GM13977 (cell line): ENCODE measurements around the gene TGM1.

Source experiments
- DNase-seq: peaks from one replicate; pipeline ENCODE4 v3.0.0; 2012; ENCODE audit warnings: low spot score
- in situ Hi-C: fragments of 300-500 bp; cut with MboI; formaldehyde crosslinking; loops from one replicate; pipeline ENCODE4 v1.12.0; 2022; ENCODE audit warnings: low sequenced_read_pairs, low pct_unique_long_range_greater_than_20kb, mixed read lengths, inconsistent platforms; ENCODE audit not compliant: unreplicated experiment
- TF ChIP-seq, protein P1 (sequence below): IDR thresholded peaks from 2 replicates; pipeline ENCODE4 v1.5.1; 2012; ENCODE audit warnings: mild to moderate bottlenecking, control low read depth; ENCODE audit not compliant: insufficient read depth; ENCODE audit errors: extremely low read depth, missing control alignments

Gene TGM1

DNA sequence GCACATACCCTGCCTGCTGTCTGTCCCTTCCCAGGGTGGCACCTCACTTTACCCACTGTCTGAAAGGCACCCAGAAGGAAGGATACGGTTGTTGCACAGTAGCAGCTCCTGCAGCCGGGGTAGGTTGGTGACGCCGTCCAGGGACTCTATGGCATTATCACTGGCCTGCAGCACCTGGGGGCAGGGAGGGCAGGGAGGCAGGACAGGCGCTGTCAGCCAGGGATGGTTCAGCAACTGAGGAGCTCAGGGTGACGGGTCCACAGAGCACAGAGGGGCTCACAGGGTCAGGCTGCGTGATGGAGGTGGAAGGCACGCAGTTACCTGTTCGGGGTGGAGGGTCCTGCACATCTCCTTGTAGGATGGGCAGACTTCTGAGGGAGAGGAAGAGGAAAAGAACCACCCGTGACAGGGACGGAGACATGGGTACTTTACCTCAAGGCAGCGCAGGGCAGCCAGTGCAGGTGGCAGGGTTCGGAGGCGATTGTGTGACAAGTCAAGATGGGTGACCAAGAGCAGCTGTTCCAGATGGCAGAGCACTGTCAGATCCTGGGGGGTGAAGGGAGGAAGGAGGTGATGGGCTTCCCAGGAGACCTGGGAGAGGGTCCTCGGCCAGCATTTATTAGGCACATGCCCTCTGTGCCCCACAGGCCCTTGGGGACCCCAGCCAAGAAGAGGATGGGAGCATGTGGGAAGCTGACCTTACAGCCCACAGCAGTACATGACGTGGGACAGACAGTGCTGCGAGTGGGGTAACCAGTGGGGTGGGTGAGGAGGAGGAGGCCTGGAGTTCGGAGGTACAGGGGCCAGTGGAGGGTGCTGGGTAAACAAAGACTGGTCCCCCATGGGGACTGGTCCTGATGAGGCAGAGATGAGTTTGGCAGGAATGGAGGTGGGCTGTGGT lies 3.6 kb upstream of the TGM1 start:
- in situ Hi-C loops, result no loop called here
- TF ChIP-seq, protein P1, sequence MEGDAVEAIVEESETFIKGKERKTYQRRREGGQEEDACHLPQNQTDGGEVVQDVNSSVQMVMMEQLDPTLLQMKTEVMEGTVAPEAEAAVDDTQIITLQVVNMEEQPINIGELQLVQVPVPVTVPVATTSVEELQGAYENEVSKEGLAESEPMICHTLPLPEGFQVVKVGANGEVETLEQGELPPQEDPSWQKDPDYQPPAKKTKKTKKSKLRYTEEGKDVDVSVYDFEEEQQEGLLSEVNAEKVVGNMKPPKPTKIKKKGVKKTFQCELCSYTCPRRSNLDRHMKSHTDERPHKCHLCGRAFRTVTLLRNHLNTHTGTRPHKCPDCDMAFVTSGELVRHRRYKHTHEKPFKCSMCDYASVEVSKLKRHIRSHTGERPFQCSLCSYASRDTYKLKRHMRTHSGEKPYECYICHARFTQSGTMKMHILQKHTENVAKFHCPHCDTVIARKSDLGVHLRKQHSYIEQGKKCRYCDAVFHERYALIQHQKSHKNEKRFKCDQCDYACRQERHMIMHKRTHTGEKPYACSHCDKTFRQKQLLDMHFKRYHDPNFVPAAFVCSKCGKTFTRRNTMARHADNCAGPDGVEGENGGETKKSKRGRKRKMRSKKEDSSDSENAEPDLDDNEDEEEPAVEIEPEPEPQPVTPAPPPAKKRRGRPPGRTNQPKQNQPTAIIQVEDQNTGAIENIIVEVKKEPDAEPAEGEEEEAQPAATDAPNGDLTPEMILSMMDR, result no peak
- DNase-seq, result no peak

DNA sequence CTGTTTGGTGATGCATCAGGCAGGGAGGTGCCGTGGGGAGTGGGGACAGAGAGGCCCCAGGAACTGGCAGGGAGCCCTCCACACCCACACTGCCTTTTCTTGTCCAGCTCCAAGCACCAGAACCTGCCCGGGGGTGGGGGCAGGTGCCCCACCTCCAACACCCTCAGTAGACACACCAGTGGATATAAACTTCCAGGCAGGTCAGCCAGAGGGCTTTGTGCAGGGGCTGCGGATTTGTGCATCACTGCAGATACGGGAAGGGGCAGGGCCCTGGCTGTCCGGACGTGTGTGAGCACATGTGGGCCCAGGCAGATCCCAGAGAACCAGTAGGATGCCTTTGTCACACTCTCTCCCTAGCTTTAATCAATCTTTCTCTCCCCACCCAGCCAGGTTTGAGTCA lies 1.3 kb upstream of the TGM1 start:
- in situ Hi-C loops, result no loop called here
- TF ChIP-seq, protein P1, result no peak
- DNase-seq, result no peak

DNA sequence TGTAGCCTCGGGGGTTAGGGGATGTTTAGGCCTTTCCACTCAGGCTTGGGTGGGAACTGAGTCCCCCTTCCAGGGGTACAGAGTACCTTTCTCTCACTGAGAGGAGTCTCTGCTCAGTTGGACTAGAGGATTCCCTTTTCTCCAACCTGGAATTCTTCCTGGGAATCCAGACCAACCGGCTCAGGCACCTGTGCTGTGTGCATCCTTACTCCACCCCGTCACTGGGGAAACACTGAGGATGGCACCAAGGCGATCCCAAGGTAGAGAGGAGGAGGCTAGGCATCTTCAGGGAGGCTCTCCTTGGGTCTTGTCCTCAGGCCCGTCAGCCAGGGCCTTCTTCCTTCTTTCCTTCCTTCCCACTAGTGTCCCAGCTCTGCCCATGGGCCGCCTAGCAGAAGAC lies 871 bp upstream of the TGM1 start:
- DNase-seq, result no peak
- TF ChIP-seq, protein P1, result no peak
- in situ Hi-C loops, result no loop called here

DNA sequence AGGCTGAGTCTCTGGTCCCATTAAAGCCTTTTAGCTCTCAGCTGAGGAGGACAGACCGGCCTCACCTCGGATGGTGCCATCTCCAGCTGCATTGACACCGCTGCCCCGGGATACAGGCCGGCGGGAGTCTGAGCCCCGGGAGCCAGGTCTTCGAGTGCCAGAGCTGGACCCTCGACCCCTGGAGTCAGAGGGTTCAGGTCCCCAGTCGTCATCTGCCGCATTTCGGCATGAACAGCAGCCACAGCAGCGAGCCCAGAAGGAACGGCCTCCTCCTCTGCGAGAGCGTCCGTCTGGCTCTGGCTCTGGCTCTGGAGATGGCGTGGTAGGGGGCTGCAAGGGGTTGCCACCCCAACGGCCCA lies 1.0 kb downstream of the TGM1 start:
- in situ Hi-C loops, result no loop called here
- TF ChIP-seq, protein P1, result no peak
- DNase-seq, result no peak

DNA sequence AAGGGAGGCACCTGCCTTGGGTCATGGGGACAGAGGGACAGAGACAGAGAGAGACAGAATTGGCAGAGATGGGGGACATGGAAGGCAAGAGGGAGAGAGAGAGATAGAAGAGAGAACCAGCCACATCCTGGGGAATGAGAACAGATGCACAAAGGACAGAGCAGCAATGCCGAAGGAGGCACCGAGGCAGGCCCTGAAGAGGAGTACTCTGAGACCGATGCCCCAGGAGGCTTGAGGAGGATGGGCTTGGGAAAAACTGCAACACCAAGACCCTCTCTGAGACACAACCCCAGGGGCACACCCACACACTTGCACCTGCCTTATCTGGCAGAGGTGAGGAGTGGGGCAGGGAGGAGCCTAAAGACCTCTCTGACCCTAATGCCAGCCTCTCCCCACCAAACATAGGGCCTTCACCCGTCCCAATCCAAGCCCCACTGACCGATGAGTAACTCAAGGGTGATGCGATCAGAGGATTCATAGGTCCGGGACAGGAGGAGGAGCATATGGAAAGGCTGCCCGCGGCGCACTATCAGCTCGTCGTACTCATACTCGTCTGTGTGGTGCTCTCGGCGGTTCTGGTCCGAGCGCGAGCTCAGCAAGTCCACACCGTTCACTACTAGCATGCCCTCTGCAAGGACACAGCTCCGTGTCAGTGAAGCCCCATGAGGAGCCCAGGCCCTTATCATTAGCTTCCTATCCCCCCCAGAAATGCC lies 1.6 kb downstream of the TGM1 start:
- DNase-seq, result no peak
- TF ChIP-seq, protein P1, result no peak
- in situ Hi-C loops, result no loop called here

DNA sequence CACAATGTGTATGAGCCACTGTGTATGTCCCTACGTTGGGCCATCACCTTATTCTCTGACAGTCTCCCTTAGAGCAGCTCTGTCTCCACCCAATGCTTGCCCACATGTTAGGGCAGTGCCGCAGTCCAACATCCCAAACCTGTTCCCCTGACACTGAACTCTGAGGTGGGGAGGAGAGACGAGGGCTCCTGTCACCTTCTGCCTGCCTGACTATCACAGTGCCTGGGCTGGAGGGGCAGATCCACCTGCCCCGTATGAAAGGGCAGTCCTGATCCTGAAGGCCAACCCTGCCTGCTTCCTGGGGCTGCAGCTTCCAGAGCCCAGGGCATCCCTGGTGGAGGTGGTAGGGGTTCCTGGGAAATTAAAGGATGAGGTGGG lies 2.2 kb downstream of the TGM1 start:
- TF ChIP-seq, protein P1, result no peak
- no peak for DNase-seq
- in situ Hi-C loops, result no loop called here
